ENCODE data around the gene PLD6. TPM values are rescaled to one million over a fixed set of nuclear protein-coding genes. Genes with fewer than 3 reads are reported as not detected.

Gene PLD6
- total and polyA plus RNA-seq, 2 donors (not counting 1 experiment from before 2014, with no cell fraction given), result 2.0 to 4.1 TPM

- H3K27me3 ChIP-seq (replicated peaks in 1 of 4; ENCODE audit: control extremely low read depth in 1 of 4, control insufficient read depth in 3 of 4, insufficient read depth in 4 of 4, low read length in 3 of 4), result no peaks in the 10 kb centered on the region
Observed at GRCh38 chr17:17224137-17224536, 18.0 kb upstream of the PLD6 start.

GRCh38 chr17:17223736-17224135 lies 17.6 kb upstream of the PLD6 start:
- no peaks in the 10 kb centered on the region for H3K9me3 Mint-ChIP-seq (ENCODE audit: insufficient read depth)
- no peak overlapping the region for H3K27ac Mint-ChIP-seq
- ChIA-PET CTCF (interaction anchor here (0.8 kb wide), 1 partner anchor 171 kb away, joined by 3 read pairs; no protein-coding TSS in a partner anchor), POLR2A (interaction anchor here (0.6 kb wide), 1 partner anchor 43 kb away, joined by 3 read pairs; no protein-coding TSS in a partner anchor)
- ATAC-seq (ENCODE audit: low read depth) (no peak), DNase-seq (no peak)
- H3K4me2 ChIP-seq (replicated peaks; ENCODE audit: low read depth, low read length, poor library complexity, severe bottlenecking), result no peak overlapping the region
- intact Hi-C loops (cut with micrococcal nuclease), result no loop called here
- no peak overlapping the region for H3K4me3 ChIP-seq (ENCODE audit: control extremely low read depth in 1 of 5, extremely low read depth in 1 of 5, insufficient read depth in 1 of 5, low read depth in 2 of 5, low read length in 4 of 5)
- H4K20me1 ChIP-seq (ENCODE audit: control insufficient read depth, insufficient read depth, low read length, poor library complexity, severe bottlenecking), result peaks cover 4% of the 10 kb centered on the region
- no peaks in the 10 kb centered on the region for H3K4me1 ChIP-seq (ENCODE audit: control insufficient read depth in 2 of 2, insufficient read depth in 2 of 2, low read length in 2 of 2)
- no peak for TF ChIP-seq EZH2 (IDR thresholded peaks at IDR 0.05; ENCODE audit: borderline replicate concordance, insufficient read depth, low read depth, low read length, poor library complexity, severe bottlenecking)
- TF ChIP-seq CTCF (IDR thresholded peaks at IDR 0.05), result no peak
- no peaks in the 10 kb centered on the region for H3K27me3 Mint-ChIP-seq
- H3K27ac ChIP-seq (ENCODE audit: low read length in 2 of 2), result no peak overlapping the region
- no peaks in the 10 kb centered on the region for H3K4me1 Mint-ChIP-seq
- no peaks in the 10 kb centered on the region for H3K27me3 ChIP-seq (replicated peaks in 1 of 4; ENCODE audit: control extremely low read depth in 1 of 4, control insufficient read depth in 3 of 4, insufficient read depth in 4 of 4, low read length in 3 of 4)
- H3K79me2 ChIP-seq (ENCODE audit: control insufficient read depth, insufficient read depth, low read length), result peaks cover 9% of the 10 kb centered on the region
- no peak overlapping the region for H3K9ac ChIP-seq (ENCODE audit: low read length)
- 97% methylated on average over 16 of the region's 16 CpGs for WGBS (ENCODE audit: insufficient coverage)
- H3K36me3 ChIP-seq (replicated peaks in 1 of 2; ENCODE audit: control extremely low read depth in 1 of 2, control insufficient read depth in 1 of 2, extremely low read depth in 1 of 2, insufficient read depth in 2 of 2, low read length in 1 of 2), result peaks cover 1 to 82% of the 10 kb centered on the region in 2 experiments
- no peaks in the 10 kb centered on the region for H3K9me3 ChIP-seq (ENCODE audit: control extremely low read depth in 1 of 3, control insufficient read depth in 2 of 3, insufficient read depth in 1 of 3, low read length in 2 of 3)
- H2AFZ ChIP-seq (ENCODE audit: insufficient read depth, low read depth, low read length, poor library complexity, severe bottlenecking), result no peak overlapping the region
- H3K4me3 Mint-ChIP-seq, result no peak overlapping the region

More at GRCh38 chr17:17224137-17224536, 18.0 kb upstream of the PLD6 start:
- intact Hi-C loops (cut with micrococcal nuclease), result no loop called here
- H3K4me3 ChIP-seq (ENCODE audit: control extremely low read depth in 1 of 5, extremely low read depth in 1 of 5, insufficient read depth in 1 of 5, low read depth in 2 of 5, low read length in 4 of 5), result no peak overlapping the region
- H3K27ac ChIP-seq (ENCODE audit: low read length in 2 of 2), result no peak overlapping the region
- 82% methylated on average over 8 of the region's 8 CpGs for WGBS (ENCODE audit: insufficient coverage)
- Mint-ChIP-seq H3K27ac (no peak overlapping the region), H3K4me3 (no peak overlapping the region), H3K9me3 (ENCODE audit: insufficient read depth) (no peaks in the 10 kb centered on the region), H3K27me3 (no peaks in the 10 kb centered on the region), H3K4me1 (no peaks in the 10 kb centered on the region)
- no peak for DNase-seq
- peaks cover 4% of the 10 kb centered on the region for H4K20me1 ChIP-seq (ENCODE audit: control insufficient read depth, insufficient read depth, low read length, poor library complexity, severe bottlenecking)
- TF ChIP-seq EZH2 (IDR thresholded peaks at IDR 0.05; ENCODE audit: borderline replicate concordance, insufficient read depth, low read depth, low read length, poor library complexity, severe bottlenecking) (no peak), CTCF (IDR thresholded peaks at IDR 0.05) (no peak)
- no peaks in the 10 kb centered on the region for H3K9me3 ChIP-seq (ENCODE audit: control extremely low read depth in 1 of 3, control insufficient read depth in 2 of 3, insufficient read depth in 1 of 3, low read length in 2 of 3)
- peaks cover 13% of the 10 kb centered on the region for H3K79me2 ChIP-seq (ENCODE audit: control insufficient read depth, insufficient read depth, low read length)
- no peak overlapping the region for H2AFZ ChIP-seq (ENCODE audit: insufficient read depth, low read depth, low read length, poor library complexity, severe bottlenecking)
- no peak for ATAC-seq (ENCODE audit: low read depth)
- POLR2A ChIA-PET, result no interaction called here
- no peak overlapping the region for H3K4me2 ChIP-seq (replicated peaks; ENCODE audit: low read depth, low read length, poor library complexity, severe bottlenecking)
- H3K36me3 ChIP-seq (replicated peaks in 1 of 2; ENCODE audit: control extremely low read depth in 1 of 2, control insufficient read depth in 1 of 2, extremely low read depth in 1 of 2, insufficient read depth in 2 of 2, low read length in 1 of 2), result peaks cover 1 to 84% of the 10 kb centered on the region in 2 experiments
- no peak overlapping the region for H3K9ac ChIP-seq (ENCODE audit: low read length)
- CTCF ChIA-PET, result interaction anchor here (0.8 kb wide), 1 partner anchor 171 kb away, joined by 3 read pairs; no protein-coding TSS in a partner anchor
- no peaks in the 10 kb centered on the region for H3K4me1 ChIP-seq (ENCODE audit: control insufficient read depth in 2 of 2, insufficient read depth in 2 of 2, low read length in 2 of 2)
